HG03108 (cell line): ENCODE results near the gene EIF4E2.
"Not testable (repeated sequence)": the region's sequence is repeated elsewhere in the genome, so short reads cannot be mapped to it uniquely, and the experiment has no call there.

Experiments used
- ATAC-seq: cut with Tn5 transposase; IDR thresholded peaks from one replicate; pipeline ENCODE4 v1.9.1; 2021; ENCODE audit warnings: moderate library complexity; ENCODE audit not compliant: unreplicated experiment

EIF4E2 gene

GRCh38 chr2:232556426-232556825, 5.9 kb downstream of the EIF4E2 start:
- no peak for ATAC-seq

- no peak for ATAC-seq
Measured at GRCh38 chr2:232562515-232563151, 12.1 kb downstream of the EIF4E2 start.

GRCh38 chr2:232563580-232563979, 13.1 kb downstream of the EIF4E2 start:
- no peak for ATAC-seq

GRCh38 chr2:232567721-232568120, 17.2 kb downstream of the EIF4E2 start:
- no peak for ATAC-seq

GRCh38 chr2:232568161-232568560, 17.7 kb downstream of the EIF4E2 start:
- ATAC-seq: no peak

- ATAC-seq: no peak
Measured at GRCh38 chr2:232569541-232569940, 19.1 kb downstream of the EIF4E2 start.

- ATAC-seq: not testable (repeated sequence)
Measured at GRCh38 chr2:232570481-232570880, 20.0 kb downstream of the EIF4E2 start.

GRCh38 chr2:232571026-232571474, 20.6 kb downstream of the EIF4E2 start:
- ATAC-seq: no peak

- no peak for ATAC-seq
Measured at GRCh38 chr2:232573042-232573441, 22.6 kb downstream of the EIF4E2 start.

- no peak for ATAC-seq
Measured at GRCh38 chr2:232573771-232574435, 23.4 kb downstream of the EIF4E2 start.

- no peak for ATAC-seq
Measured at GRCh38 chr2:232574674-232575403, 24.4 kb downstream of the EIF4E2 start.

- no peak for ATAC-seq
Measured at GRCh38 chr2:232575404-232575746, 24.9 kb downstream of the EIF4E2 start.

GRCh38 chr2:232576995-232577394, 26.5 kb downstream of the EIF4E2 start:
- no peak for ATAC-seq

- no peak for ATAC-seq
Measured at GRCh38 chr2:232577841-232578240, 27.4 kb downstream of the EIF4E2 start.

GRCh38 chr2:232578626-232579025, 28.1 kb downstream of the EIF4E2 start:
- ATAC-seq: no peak

GRCh38 chr2:232580648-232580981, 30.1 kb downstream of the EIF4E2 start:
- no peak for ATAC-seq

- ATAC-seq: peak; percentile 37
Measured at GRCh38 chr2:232581725-232582124, 31.2 kb downstream of the EIF4E2 start.

GRCh38 chr2:232584238-232584637, 33.7 kb downstream of the EIF4E2 start:
- ATAC-seq: no peak

GRCh38 chr2:232586943-232587505, 36.5 kb downstream of the EIF4E2 start:
- no peak for ATAC-seq

- no peak for ATAC-seq
Measured at GRCh38 chr2:232587512-232587911, 37.0 kb downstream of the EIF4E2 start.

- no peak for ATAC-seq
Measured at GRCh38 chr2:232588031-232588430, 37.5 kb downstream of the EIF4E2 start.
